ENCODE data around the gene DTL.

DNA sequence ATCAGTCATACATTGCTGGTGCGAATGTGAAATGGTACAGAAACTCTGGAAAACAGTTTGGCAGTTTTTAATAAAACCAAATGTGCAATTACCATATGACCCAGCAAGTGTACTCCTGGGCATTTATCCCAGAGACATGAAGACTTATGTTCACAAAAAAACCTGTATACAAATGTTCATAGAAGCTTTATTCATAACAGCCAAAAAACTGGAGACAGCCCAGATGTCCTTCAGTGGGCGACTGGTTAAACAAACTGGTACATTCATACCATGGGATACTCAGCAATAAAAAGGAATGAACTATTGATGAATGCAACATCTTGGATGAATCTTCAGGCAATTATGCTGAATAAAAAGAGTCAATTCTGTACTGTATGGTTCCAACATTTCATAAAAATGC lies 97.8 kb downstream of the DTL start:
- TF ChIP-seq CTCF (IDR thresholded peaks at IDR 0.05) (no peak), EP300 (IDR thresholded peaks at IDR 0.05) (no peak), POLR2A (IDR thresholded peaks at IDR 0.05; ENCODE audit: low read depth) (no peak), POLR2AphosphoS5 (IDR thresholded peaks at IDR 0.05) (no peak)
